IPS DF 4.7 (cell line): ENCODE results near the gene CAMK1D.
"Not testable (repeated sequence)": the region's sequence is repeated elsewhere in the genome, so short reads cannot be mapped to it uniquely, and the experiment has no call there.

Source experiments
- DNase-seq: peaks from one replicate; pipeline ENCODE4 v3.0.0-alpha.2; 2013; ENCODE audit warnings: low spot score; ENCODE audit errors: extremely low read depth

The CAMK1D gene

GRCh38 chr10:12340371-12340770 lies 9.0 kb upstream of the CAMK1D start:
- no peak for DNase-seq

GRCh38 chr10:12340937-12341336 lies 8.4 kb upstream of the CAMK1D start:
- no peak for DNase-seq

- no peak for DNase-seq
Measured at GRCh38 chr10:12341526-12341925, 7.8 kb upstream of the CAMK1D start.

- DNase-seq: no peak
Measured at GRCh38 chr10:12344375-12345110, 4.8 kb upstream of the CAMK1D start.

GRCh38 chr10:12346707-12347106 lies 2.6 kb upstream of the CAMK1D start:
- no peak for DNase-seq

- DNase-seq: no peak
Measured at GRCh38 chr10:12348294-12348869, 965 bp upstream of the CAMK1D start.

- no peak for DNase-seq
Measured at GRCh38 chr10:12349629-12350166, 351 bp downstream of the CAMK1D start.

- no peak for DNase-seq
Measured at GRCh38 chr10:12350167-12350872, 973 bp downstream of the CAMK1D start.

GRCh38 chr10:12350925-12351324 lies 1.6 kb downstream of the CAMK1D start:
- no peak for DNase-seq

- no peak for DNase-seq
Measured at GRCh38 chr10:12351447-12351846, 2.1 kb downstream of the CAMK1D start.

- no peak for DNase-seq
Measured at GRCh38 chr10:12351889-12352288, 2.5 kb downstream of the CAMK1D start.

- no peak for DNase-seq
Measured at GRCh38 chr10:12353399-12354242, 4.3 kb downstream of the CAMK1D start.

- DNase-seq: not testable (repeated sequence)
Measured at GRCh38 chr10:12354696-12355095, 5.3 kb downstream of the CAMK1D start.

GRCh38 chr10:12355384-12355783 lies 6.0 kb downstream of the CAMK1D start:
- no peak for DNase-seq

- no peak for DNase-seq
Measured at GRCh38 chr10:12357525-12358151, 8.3 kb downstream of the CAMK1D start.

GRCh38 chr10:12358863-12359564 lies 9.7 kb downstream of the CAMK1D start:
- DNase-seq: no peak

GRCh38 chr10:12360461-12360860 lies 11.1 kb downstream of the CAMK1D start:
- DNase-seq: no peak

- DNase-seq: not testable (repeated sequence)
Measured at GRCh38 chr10:12361115-12361514, 11.8 kb downstream of the CAMK1D start.

- DNase-seq: no peak
Measured at GRCh38 chr10:12364559-12364958, 15.2 kb downstream of the CAMK1D start.

GRCh38 chr10:12367272-12367671 lies 17.9 kb downstream of the CAMK1D start:
- DNase-seq: no peak
